Thymus (tissue), 14 donors: ENCODE measurements around the gene TNPO1. TPM values are rescaled to one million over a fixed set of nuclear protein-coding genes. Genes with fewer than 3 reads are reported as not detected.
A peak's percentile ranks its signal among the peaks of the same experiment; 100 is the strongest.

Source experiments
- DNase-seq, 9 donors: peaks; one replicate each; pipeline ENCODE4 v3.0.0-alpha.2; 2013; ENCODE audit warnings: low spot score in 9 of 9, low read depth in 6 of 9, missing footprints in 1 of 9
- H3K27ac ChIP-seq, 2 donors: one replicate each; pipeline ENCODE4 v1.5.1; 2013; ENCODE audit warnings: control low read depth in 1 of 2, low read depth in 1 of 2, low read length in 1 of 2, mild to moderate bottlenecking in 1 of 2, moderate library complexity in 1 of 2
- H3K27me3 ChIP-seq, 2 donors: one replicate each; pipeline ENCODE4 v1.5.1; 2013; ENCODE audit warnings: low read length in 1 of 2; ENCODE audit not compliant: control insufficient read depth in 2 of 2, insufficient read depth in 1 of 2
- H3K36me3 ChIP-seq, 2 donors: one replicate each; pipeline ENCODE4 v1.5.1; 2013; ENCODE audit warnings: low read length in 1 of 2, mild to moderate bottlenecking in 1 of 2, moderate library complexity in 1 of 2; ENCODE audit not compliant: control insufficient read depth in 2 of 2, insufficient read depth in 2 of 2
- H3K4me1 ChIP-seq, 2 donors: one replicate each; pipeline ENCODE4 v1.5.1; 2013; ENCODE audit warnings: low read length in 2 of 2; ENCODE audit not compliant: control insufficient read depth in 2 of 2, insufficient read depth in 2 of 2
- H3K4me3 ChIP-seq, 2 donors: one replicate each; pipeline ENCODE4 v1.5.1; 2013; ENCODE audit warnings: low read length in 2 of 2, control low read depth in 1 of 2, mild to moderate bottlenecking in 1 of 2
- H3K9me3 ChIP-seq, 2 donors: one replicate each; pipeline ENCODE4 v1.5.1; 2013; ENCODE audit warnings: low read length in 1 of 2, mild to moderate bottlenecking in 1 of 2; ENCODE audit not compliant: control insufficient read depth in 2 of 2, insufficient read depth in 1 of 2
- WGBS: extraction: QIAGEN DNeasy Blood & Tissue Kit; methylation state at CpG from one replicate; pipeline ENCODE4 v1.1.7; 2013; 5-methylcytosine and 5-hydroxymethylcytosine counted together
- long read RNA-seq, 10 donors: transcript quantifications; one replicate each; lab custom pipeline, GENCODE V29; 2026
- polyA plus RNA-seq: library from polyadenylated mRNA; stranded (reverse); fragments of 200-250 nt; gene quantifications from one replicate; pipeline ENCODE4 v1.2.3, GENCODE V29; 2013
- total RNA-seq: library from RNA; stranded (reverse); fragments of 120-200 nt; gene quantifications from one replicate; pipeline ENCODE4 v1.2.4, GENCODE V29; 2013
- donor health status: healthy.

TNPO1 gene
- 78.5 TPM for total RNA-seq
- polyA plus RNA-seq: 14.6 TPM
- long read RNA-seq, donor 1, full-length matches to known transcripts: 2 of 2 reads
- long read RNA-seq, donor 1, partial matches to known transcripts: 0 of 2 reads
- long read RNA-seq, donor 1, other reads (novel, unspliced or antisense): 0 of 2 reads
- long read RNA-seq, donor 2: 0 reads
- long read RNA-seq, donor 3, full-length matches to known transcripts: 4 of 9 reads
- long read RNA-seq, donor 3, partial matches to known transcripts: 5 of 9 reads
- long read RNA-seq, donor 3, other reads (novel, unspliced or antisense): 0 of 9 reads
- long read RNA-seq, donor 4, full-length matches to known transcripts: 8 of 8 reads
- long read RNA-seq, donor 4, partial matches to known transcripts: 0 of 8 reads
- long read RNA-seq, donor 4, other reads (novel, unspliced or antisense): 0 of 8 reads
- long read RNA-seq, donor 5, full-length matches to known transcripts: 10 of 10 reads
- long read RNA-seq, donor 5, partial matches to known transcripts: 0 of 10 reads
- long read RNA-seq, donor 5, other reads (novel, unspliced or antisense): 0 of 10 reads
- long read RNA-seq, donor 6, partial matches to known transcripts: 0 of 5 reads
- long read RNA-seq, donor 6, other reads (novel, unspliced or antisense): 0 of 5 reads
- long read RNA-seq, donor 7, full-length matches to known transcripts: 11 of 11 reads
- long read RNA-seq, donor 7, partial matches to known transcripts: 0 of 11 reads
- long read RNA-seq, donor 7, other reads (novel, unspliced or antisense): 0 of 11 reads
- long read RNA-seq, donor 8, partial matches to known transcripts: 0 of 2 reads
- long read RNA-seq, donor 8, other reads (novel, unspliced or antisense): 0 of 2 reads
- long read RNA-seq, donor 9, full-length matches to known transcripts: 5 of 5 reads
- long read RNA-seq, donor 9, partial matches to known transcripts: 0 of 5 reads
- long read RNA-seq, donor 9, other reads (novel, unspliced or antisense): 0 of 5 reads
- long read RNA-seq, donor 10, full-length matches to known transcripts: 8 of 8 reads
- long read RNA-seq, donor 10, partial matches to known transcripts: 0 of 8 reads
- long read RNA-seq, donor 10, other reads (novel, unspliced or antisense): 0 of 8 reads

DNA sequence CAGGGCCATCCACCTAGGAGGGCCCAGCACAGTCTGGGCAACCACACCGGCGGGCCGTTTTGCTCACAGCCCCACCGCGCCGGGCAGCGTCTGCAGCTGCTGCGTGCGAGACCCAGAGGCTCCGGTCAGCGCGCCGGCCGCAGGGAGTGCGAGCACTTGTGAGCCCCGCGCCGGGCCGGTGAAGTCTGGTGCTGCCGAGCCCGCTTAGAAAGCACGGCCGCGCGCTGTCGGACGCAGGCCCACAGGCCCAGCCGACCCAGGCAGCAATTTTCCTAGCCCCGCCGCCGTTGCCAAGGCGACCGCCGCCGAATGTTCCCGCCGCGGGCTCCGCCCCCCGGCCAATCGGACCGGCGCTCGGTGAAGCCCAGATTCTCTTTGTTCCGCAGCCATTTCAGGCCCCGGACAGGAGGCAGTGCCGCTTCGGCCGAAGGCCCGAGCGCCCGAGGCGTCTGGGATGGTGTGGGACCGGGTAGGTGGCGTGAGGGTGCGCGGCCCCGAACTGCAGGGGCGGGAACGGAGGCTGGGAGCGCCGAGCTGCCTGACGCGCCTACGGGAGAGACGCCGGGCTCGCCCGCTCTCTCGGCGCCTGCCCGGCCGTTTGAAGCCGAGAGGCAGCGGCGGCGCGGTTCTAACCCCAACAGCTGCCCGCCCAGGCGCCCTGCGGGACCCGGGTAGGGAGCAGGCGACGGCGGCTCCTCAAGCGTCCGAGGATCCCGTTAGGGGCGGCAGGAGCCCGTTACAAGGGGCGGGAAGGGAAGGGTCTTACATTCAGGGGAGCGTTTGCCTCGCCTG, at the start of gene TNPO1:
TNPO1 (plus strand) TSS at position 378 of the 792 bp plus-strand sequence; CDS start at position 455, 77 bp downstream.
- H3K36me3 ChIP-seq: no peaks in the 10 kb centered on the region
- H3K4me3 ChIP-seq: peak within 1 kb of the TSS; percentile 60 to 96
- H3K9me3 ChIP-seq: no peaks in the 10 kb centered on the region
- peaks cover 0 to 8% of the 10 kb centered on the region in 2 donors for H3K27me3 ChIP-seq
- peak within 1 kb of the TSS; percentile 76 to 95 for H3K27ac ChIP-seq
- H3K4me1 ChIP-seq: peaks cover 0 to 8% of the 10 kb centered on the region in 2 donors
- peak in 7 of 9 donors; percentile 60 to 82 (median 69) for DNase-seq
- WGBS: under 1% methylated on average over 93 of the region's 93 CpGs

DNA sequence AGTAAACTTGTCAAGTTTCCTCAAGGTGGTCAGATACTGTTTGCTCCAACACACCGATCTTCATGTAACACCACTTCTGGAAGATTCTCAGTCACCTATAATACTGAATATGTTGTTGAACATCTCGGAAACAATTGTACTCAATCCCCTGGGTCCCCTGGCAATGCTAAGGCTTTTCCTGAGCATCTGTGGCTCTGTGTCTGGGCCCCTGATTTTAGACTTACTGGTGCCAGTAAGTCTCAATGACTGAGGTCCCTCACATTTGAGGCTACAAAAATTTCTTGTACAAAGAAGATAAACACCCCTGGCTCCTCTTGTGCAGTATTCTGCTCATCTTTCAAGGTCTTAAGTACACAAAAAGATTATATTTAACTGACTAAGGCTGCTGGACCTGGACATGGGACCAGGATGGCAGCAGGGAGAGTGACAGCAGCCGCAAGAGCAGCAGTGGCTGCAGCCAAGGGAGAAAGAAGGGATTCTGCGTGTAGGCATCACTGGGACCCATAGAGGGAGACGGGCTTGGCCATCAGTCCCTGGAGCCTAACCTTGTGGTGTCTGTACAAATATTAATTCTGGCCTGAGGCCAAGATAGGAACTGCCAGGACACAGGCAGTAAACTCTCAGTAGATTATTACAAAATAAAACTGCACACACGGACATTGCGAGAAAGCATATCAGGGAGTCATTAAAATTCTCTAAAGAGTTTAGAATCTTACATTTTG, 49.0 kb upstream of the TNPO1 start:
- DNase-seq: no peak
- WGBS: 96% methylated on average over 7 of the region's 7 CpGs
- Histone ChIP-seq H3K4me1 (no peaks in the 10 kb centered on the region), H3K36me3 (no peaks in the 10 kb centered on the region), H3K27ac (no peak overlapping the region), H3K9me3 (no peaks in the 10 kb centered on the region), H3K4me3 (no peak overlapping the region), H3K27me3 (no peaks in the 10 kb centered on the region)

DNA sequence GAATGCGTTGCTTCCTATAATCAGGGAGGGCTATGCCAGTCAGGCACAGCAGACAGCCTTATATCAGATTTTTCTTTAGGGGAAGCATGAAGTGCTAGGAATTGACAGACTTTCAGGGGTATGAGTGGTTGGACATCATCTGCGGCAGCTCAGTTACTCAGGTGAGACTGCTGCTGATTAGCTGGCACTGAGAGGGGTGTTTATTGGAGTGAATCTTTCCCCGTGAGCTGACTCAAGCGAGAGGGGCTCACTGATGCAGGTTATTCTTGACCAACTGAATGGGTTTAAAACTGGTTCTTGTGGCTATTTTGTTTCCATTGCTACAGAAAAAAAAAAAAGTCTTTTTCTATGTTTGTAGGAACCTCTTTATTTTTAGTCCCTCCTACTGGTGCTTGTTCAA, 46.2 kb upstream of the TNPO1 start:
- Histone ChIP-seq H3K4me1 (no peaks in the 10 kb centered on the region), H3K4me3 (no peak overlapping the region), H3K27ac (no peak overlapping the region), H3K36me3 (no peaks in the 10 kb centered on the region), H3K27me3 (no peaks in the 10 kb centered on the region), H3K9me3 (no peaks in the 10 kb centered on the region)
- DNase-seq: no peak
- 95% methylated on average over 4 of the region's 4 CpGs for WGBS

DNA sequence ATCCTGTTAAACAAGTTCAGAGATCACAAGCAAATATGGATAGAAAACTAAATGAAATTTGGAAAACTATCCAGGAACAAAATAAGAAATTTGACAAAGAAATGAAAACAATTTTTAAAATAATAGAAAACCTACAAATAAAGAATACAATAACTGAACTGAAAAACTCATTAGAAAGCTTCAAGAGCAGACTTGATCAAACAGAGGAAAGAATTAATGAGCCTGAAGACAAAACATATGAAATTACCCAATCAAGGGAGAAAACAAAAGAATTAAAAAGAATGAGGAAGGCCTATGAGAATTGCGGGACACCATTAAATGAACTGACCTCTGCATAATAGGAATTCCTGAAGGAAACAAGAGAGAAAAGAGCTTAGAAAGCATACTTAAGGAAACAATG, 39.8 kb upstream of the TNPO1 start:
- WGBS: 100% methylated on average over 1 of the region's 1 CpG
- Histone ChIP-seq H3K27me3 (no peaks in the 10 kb centered on the region), H3K9me3 (no peaks in the 10 kb centered on the region)

DNA sequence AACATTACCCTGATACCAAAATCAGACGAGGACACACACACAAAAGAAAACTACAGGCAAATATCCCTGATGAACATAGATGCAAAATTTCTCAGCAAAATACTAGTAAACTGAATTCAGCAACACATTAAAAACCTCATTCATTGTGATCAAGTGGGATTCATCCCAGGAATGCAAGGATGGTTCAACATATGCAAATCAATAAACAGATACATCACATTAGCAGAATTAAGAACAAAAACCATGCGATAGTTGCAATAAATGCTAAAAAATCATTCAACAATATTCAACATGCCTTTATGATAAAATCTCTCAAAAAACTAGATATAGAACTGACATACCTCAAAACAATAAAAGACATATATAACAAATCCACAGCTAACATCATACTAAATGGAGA, 36.9 kb upstream of the TNPO1 start:
- Histone ChIP-seq H3K27ac (no peak overlapping the region), H3K4me3 (no peak overlapping the region), H3K4me1 (no peaks in the 10 kb centered on the region), H3K27me3 (no peaks in the 10 kb centered on the region), H3K36me3 (no peaks in the 10 kb centered on the region), H3K9me3 (no peaks in the 10 kb centered on the region)
- no peak for DNase-seq
- 76% methylated on average over 2 of the region's 2 CpGs for WGBS

More for the DNA sequence above, 39.8 kb upstream of the TNPO1 start:
- no peaks in the 10 kb centered on the region for H3K4me1 ChIP-seq
- no peaks in the 10 kb centered on the region for H3K36me3 ChIP-seq
- H3K4me3 ChIP-seq: no peak overlapping the region
- DNase-seq: no peak
- no peak overlapping the region for H3K27ac ChIP-seq

DNA sequence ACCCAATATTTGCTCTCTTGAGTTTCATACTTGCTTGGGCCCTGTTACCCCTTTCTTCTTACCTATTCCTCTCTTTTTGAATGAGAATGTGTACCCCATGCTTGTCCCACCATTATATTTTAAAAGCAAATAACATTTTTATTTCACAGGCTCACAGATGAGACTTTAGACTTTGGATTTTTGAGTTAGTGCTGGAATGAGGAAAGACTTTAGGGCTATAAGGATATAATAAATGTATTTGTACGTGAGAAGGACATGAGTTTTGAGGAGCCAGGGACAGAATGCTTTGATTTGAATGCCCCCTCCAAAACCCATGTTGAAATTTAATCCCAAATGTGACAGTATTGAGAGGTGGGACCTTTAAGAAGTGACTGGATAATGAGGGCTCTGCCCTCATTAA, 33.1 kb upstream of the TNPO1 start:
- Histone ChIP-seq H3K4me3 (no peak overlapping the region), H3K27ac (no peak overlapping the region), H3K27me3 (no peaks in the 10 kb centered on the region), H3K9me3 (no peaks in the 10 kb centered on the region), H3K36me3 (no peaks in the 10 kb centered on the region), H3K4me1 (no peaks in the 10 kb centered on the region)
- no peak for DNase-seq
- WGBS: 97% methylated on average over 1 of the region's 1 CpG

DNA sequence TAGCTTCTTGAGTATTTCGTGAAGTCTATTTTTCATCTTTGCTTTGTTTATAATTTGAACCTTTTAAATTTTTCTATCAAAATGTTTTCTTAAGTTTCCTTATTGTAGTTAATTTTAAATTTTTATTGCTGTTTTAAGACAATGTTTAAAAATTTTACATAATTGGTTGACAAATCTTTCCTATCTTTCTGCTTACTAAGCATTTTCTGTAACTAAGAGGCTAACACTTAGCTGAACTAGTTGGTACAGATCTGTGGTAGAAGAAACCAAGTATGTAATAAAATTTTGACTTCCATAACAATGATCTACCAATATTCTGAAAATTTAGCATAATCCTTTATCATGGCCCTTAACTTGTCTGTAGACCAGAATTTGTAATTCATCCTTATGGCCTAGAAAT, 32.3 kb upstream of the TNPO1 start:
- DNase-seq: no peak
- H3K27me3 ChIP-seq: no peaks in the 10 kb centered on the region

DNA sequence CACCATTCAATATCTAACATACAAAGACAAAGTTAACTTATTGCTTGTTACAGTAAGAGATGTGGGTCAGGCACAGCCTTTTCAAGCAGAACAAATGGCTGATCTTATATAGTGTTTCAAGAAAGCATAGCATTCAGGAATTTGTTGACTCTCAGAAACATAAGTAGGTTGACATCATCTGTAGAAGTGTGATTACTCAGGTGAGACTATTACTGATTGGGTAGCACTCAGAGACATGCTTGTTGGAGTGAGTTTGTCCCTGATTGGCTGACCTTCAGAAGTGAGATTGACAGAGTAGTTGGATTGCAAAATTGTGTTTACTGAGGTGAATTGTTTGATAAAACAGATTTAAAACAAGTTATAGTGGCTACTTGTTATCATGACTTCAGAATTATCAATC, 30.7 kb upstream of the TNPO1 start:
- H3K4me1 ChIP-seq: no peaks in the 10 kb centered on the region
- no peak overlapping the region for H3K4me3 ChIP-seq
- no peak for DNase-seq
- no peaks in the 10 kb centered on the region for H3K27me3 ChIP-seq
- H3K9me3 ChIP-seq: no peaks in the 10 kb centered on the region
- H3K36me3 ChIP-seq: no peaks in the 10 kb centered on the region
- no peak overlapping the region for H3K27ac ChIP-seq

More for the DNA sequence above, 32.3 kb upstream of the TNPO1 start:
- Histone ChIP-seq H3K9me3 (no peaks in the 10 kb centered on the region), H3K4me1 (no peaks in the 10 kb centered on the region), H3K27ac (no peak overlapping the region), H3K4me3 (no peak overlapping the region), H3K36me3 (no peaks in the 10 kb centered on the region)
- WGBS: 95% methylated on average over 1 of the region's 1 CpG
